HEK293 (cell line): ENCODE measurements around the gene ELL.

Source experiments
- CTCF ChIA-PET: fragments of 350-600 bp; formaldehyde crosslinking; extraction: SDS; loops from one replicate; lab custom pipeline; 2021; ENCODE audit warnings: antibody characterized with exemption; lab: Yijun Ruan, JAX
- POLR2A ChIA-PET: fragments of 300-600 bp; formaldehyde crosslinking; extraction: SDS; loops from one replicate; lab custom pipeline; 2020; ENCODE audit warnings: antibody characterized with exemption, inconsistent platforms; lab: Yijun Ruan, JAX
- H3K27ac ChIP-seq: fragments of 200-500 bp; sonication (Bioruptor generic); 2 replicates; pipeline ENCODE4 v1.5.1; 2014; ENCODE audit warnings: low read depth, low read length, control low read depth, inconsistent platforms; ENCODE audit errors: extremely low read depth
- H3K36me3 ChIP-seq, 2 experiments: fragments of 200-500 bp in 1 of 2; sonication (Bioruptor generic) in 1 of 2; 1 replicate in 1 of 2; 2 replicates in 1 of 2; pipeline ENCODE4 v1.5.1; 2014 to 2017; ENCODE audit warnings: inconsistent platforms in 2 of 2, low read length in 2 of 2; ENCODE audit not compliant: control insufficient read depth in 2 of 2, insufficient read depth in 1 of 2
- H3K4me1 ChIP-seq: fragments of 200-500 bp; sonication (Bioruptor generic); 2 replicates; pipeline ENCODE4 v1.5.1; 2014; ENCODE audit warnings: mild to moderate bottlenecking, low read length, inconsistent platforms; ENCODE audit not compliant: control insufficient read depth, insufficient read depth
- H3K4me3 ChIP-seq: 2 replicates; pipeline ENCODE4 v1.5.1; 2011; ENCODE audit warnings: low read depth, mild to moderate bottlenecking, control low read depth, low read length, moderate library complexity
- H3K9me3 ChIP-seq: fragments of 200-500 bp; sonication (Bioruptor generic); 2 replicates; pipeline ENCODE4 v1.5.1; 2014; ENCODE audit warnings: low read depth, low read length, inconsistent platforms; ENCODE audit not compliant: control insufficient read depth, insufficient read depth
- ATF2 ChIP-seq: fragments of 450-650 bp; formaldehyde crosslinking; IDR thresholded peaks from 2 replicates; pipeline ENCODE4 v1.5.1; 2016; ENCODE audit warnings: missing biosample characterization, missing genetic modification characterization, low read depth
- BCL6B ChIP-seq: fragments of 450-650 bp; formaldehyde crosslinking; IDR thresholded peaks from 2 replicates; pipeline ENCODE4 v1.5.1; 2017; ENCODE audit warnings: missing biosample characterization, missing genetic modification characterization
- ELK4 ChIP-seq: IDR thresholded peaks from 2 replicates; pipeline ENCODE4 v1.6.1; 2011; ENCODE audit warnings: mild to moderate bottlenecking, low read depth, low read length, borderline replicate concordance
- FEZF1 ChIP-seq: fragments of 450-650 bp; formaldehyde crosslinking; IDR thresholded peaks from 2 replicates; pipeline ENCODE4 v1.5.1; 2016; ENCODE audit warnings: missing biosample characterization, missing genetic modification characterization
- HOXD13 ChIP-seq: sonication (generic); formaldehyde crosslinking; IDR thresholded peaks from 2 replicates; pipeline ENCODE4 v1.8.0; 2022; ENCODE audit warnings: missing genetic modification reagents, borderline replicate concordance
- INSM2 ChIP-seq: fragments of 450-650 bp; formaldehyde crosslinking; IDR thresholded peaks from 2 replicates; pipeline ENCODE4 v1.5.1; 2016; ENCODE audit warnings: missing biosample characterization, missing genetic modification characterization
- KLF9 ChIP-seq: fragments of 450-650 bp; formaldehyde crosslinking; IDR thresholded peaks from 2 replicates; pipeline ENCODE4 v1.5.1; 2016; ENCODE audit warnings: missing biosample characterization, missing genetic modification characterization, low read depth
- REPIN1 ChIP-seq: fragments of 450-650 bp; formaldehyde crosslinking; IDR thresholded peaks from 2 replicates; pipeline ENCODE4 v1.5.1; 2017; ENCODE audit warnings: missing biosample characterization, missing genetic modification characterization, low read depth
- SP7 ChIP-seq: fragments of 450-650 bp; formaldehyde crosslinking; IDR thresholded peaks from 2 replicates; pipeline ENCODE4 v1.5.1; 2016; ENCODE audit warnings: missing biosample characterization, missing genetic modification characterization
- TRIM28 ChIP-seq: IDR thresholded peaks from 2 replicates; pipeline ENCODE4 v1.6.1; 2011; ENCODE audit warnings: low read length, control low read depth, borderline replicate concordance
- ZBTB10 ChIP-seq: fragments of 450-650 bp; formaldehyde crosslinking; IDR thresholded peaks from 2 replicates; pipeline ENCODE4 v1.5.1; 2016; ENCODE audit warnings: missing biosample characterization, missing genetic modification characterization
- ZBTB17 ChIP-seq: fragments of 450-650 bp; formaldehyde crosslinking; IDR thresholded peaks from 2 replicates; pipeline ENCODE4 v1.5.1; 2016; ENCODE audit warnings: missing biosample characterization, missing genetic modification characterization
- ZBTB21 ChIP-seq: fragments of 450-650 bp; formaldehyde crosslinking; IDR thresholded peaks from 2 replicates; pipeline ENCODE4 v1.5.1; 2017; ENCODE audit warnings: missing biosample characterization, missing genetic modification characterization
- ZEB2 ChIP-seq: fragments of 450-650 bp; formaldehyde crosslinking; IDR thresholded peaks from 2 replicates; pipeline ENCODE4 v1.5.1; 2016; ENCODE audit warnings: missing biosample characterization, missing genetic modification characterization
- ZFP3 ChIP-seq: fragments of 450-650 bp; formaldehyde crosslinking; IDR thresholded peaks from 2 replicates; pipeline ENCODE4 v1.5.1; 2016; ENCODE audit warnings: low read depth, missing biosample characterization, missing genetic modification characterization
- ZFP41 ChIP-seq: fragments of 450-650 bp; formaldehyde crosslinking; IDR thresholded peaks from 2 replicates; pipeline ENCODE4 v1.5.1; 2016; ENCODE audit warnings: missing biosample characterization, missing genetic modification characterization, borderline replicate concordance
- ZNF10 ChIP-seq: fragments of 450-650 bp; formaldehyde crosslinking; IDR thresholded peaks from 2 replicates; pipeline ENCODE4 v1.5.1; 2017; ENCODE audit warnings: missing biosample characterization, missing genetic modification characterization
- ZNF169 ChIP-seq: fragments of 450-650 bp; formaldehyde crosslinking; IDR thresholded peaks from 2 replicates; pipeline ENCODE4 v1.5.1; 2016; ENCODE audit warnings: missing biosample characterization, missing genetic modification characterization
- ZNF2 ChIP-seq: fragments of 450-650 bp; formaldehyde crosslinking; IDR thresholded peaks from 2 replicates; pipeline ENCODE4 v1.5.1; 2016; ENCODE audit warnings: missing biosample characterization, missing genetic modification characterization
- ZNF26 ChIP-seq: fragments of 450-650 bp; formaldehyde crosslinking; IDR thresholded peaks from 2 replicates; pipeline ENCODE4 v1.5.1; 2016; ENCODE audit warnings: missing biosample characterization, missing genetic modification characterization
- ZNF354C ChIP-seq: fragments of 450-650 bp; formaldehyde crosslinking; IDR thresholded peaks from 2 replicates; pipeline ENCODE4 v1.5.1; 2016; ENCODE audit warnings: missing biosample characterization, missing genetic modification characterization, low read depth, borderline replicate concordance
- ZNF571 ChIP-seq: fragments of 450-650 bp; formaldehyde crosslinking; IDR thresholded peaks from 2 replicates; pipeline ENCODE4 v1.5.0; 2017; ENCODE audit warnings: missing biosample characterization, missing genetic modification characterization
- ZNF654 ChIP-seq: fragments of 450-650 bp; formaldehyde crosslinking; IDR thresholded peaks from 2 replicates; pipeline ENCODE4 v1.5.1; 2016; ENCODE audit warnings: low read depth, missing biosample characterization, missing genetic modification characterization
- ZSCAN4 ChIP-seq: fragments of 450-650 bp; formaldehyde crosslinking; IDR thresholded peaks from 2 replicates; pipeline ENCODE4 v1.5.1; 2017; ENCODE audit warnings: missing biosample characterization, missing genetic modification characterization

The ELL gene

GRCh38 chr19:18466354-18466753 is 55.5 kb downstream of the ELL start:
- Histone ChIP-seq H3K36me3 (peaks cover 0 to 4% of the 10 kb centered on the region in 2 experiments; a peak in 2 of 3 replicates), H3K9me3 (no peaks in the 10 kb centered on the region), H3K4me1 (peaks cover 4% of the 10 kb centered on the region; the same call in 1 of the 2 replicates), H3K27ac (no peak overlapping the region), H3K4me3 (no peak overlapping the region)
- TF ChIP-seq ELK4 (no peak), KLF9 (tag by site-specific recombination) (no peak), ZEB2 (tag by site-specific recombination) (no peak), ZFP3 (tag by site-specific recombination) (no peak), ZBTB10 (tag by site-specific recombination) (no peak), ZNF26 (tag by site-specific recombination) (no peak), BCL6B (no peak), INSM2 (tag by site-specific recombination) (no peak), ZNF10 (tag by site-specific recombination) (no peak), ZBTB17 (tag by site-specific recombination) (no peak), REPIN1 (tag by site-specific recombination) (no peak), TRIM28 (no peak), ZFP41 (tag by site-specific recombination) (no peak), ZNF571 (tag by site-specific recombination) (no peak)
- ChIA-PET CTCF (interaction anchor here (0.6 to 2.5 kb wide), 4 partner anchors 10 to 83 kb away, joined by 3 to 4 read pairs (median 3); no protein-coding TSS in a partner anchor), POLR2A (no interaction called here)

GRCh38 chr19:18465964-18466339 is 55.9 kb downstream of the ELL start:
- H3K4me3 ChIP-seq, result no peak overlapping the region
- ChIA-PET CTCF (interaction anchor here (0.6 to 2.5 kb wide), 4 partner anchors 9 to 84 kb away, joined by 3 to 6 read pairs (median 4); no protein-coding TSS in a partner anchor), POLR2A (no interaction called here)
- H3K9me3 ChIP-seq, result no peaks in the 10 kb centered on the region
- peaks cover 4% of the 10 kb centered on the region; the same call in 1 of the 2 replicates for H3K4me1 ChIP-seq
- no peak overlapping the region for H3K27ac ChIP-seq
- peaks cover 0 to 8% of the 10 kb centered on the region in 2 experiments; a peak in 2 of 3 replicates for H3K36me3 ChIP-seq
- TF ChIP-seq HOXD13 (CRISPR knock-in tag) (no peak), ZNF169 (tag by site-specific recombination) (no peak), FEZF1 (no peak), SP7 (no peak), ZSCAN4 (no peak), ATF2 (no peak), ZBTB21 (tag by site-specific recombination) (no peak), ZNF2 (no peak), ZNF654 (tag by site-specific recombination) (no peak), ZNF354C (no peak)
